GM12892 (cell line): ENCODE results near the gene FBXW2.

ENCODE experiments used
- POLR2A ChIP-seq: IDR thresholded peaks from 2 replicates; pipeline ENCODE4 v1.6.1; 2011; ENCODE audit warnings: low read depth, low read length, control low read depth
- POLR2AphosphoS5 ChIP-seq: IDR thresholded peaks from 2 replicates; pipeline ENCODE4 v1.6.1; 2011; ENCODE audit warnings: low read depth, low read length, control low read depth
- TAF1 ChIP-seq: IDR thresholded peaks from 2 replicates; pipeline ENCODE4 v1.6.1; 2011; ENCODE audit warnings: low read depth, mild to moderate bottlenecking, control low read depth, low read length, borderline replicate concordance

- TF ChIP-seq TAF1 (no peak), POLR2AphosphoS5 (no peak), POLR2A (no peak)
These were observed 28.7 kb downstream of the FBXW2 start for GRCh38 chr9:120764476-120764875.
